Raji (cell line): ENCODE measurements around the gene UQCRHL.

Source experiments
- POLR2A ChIP-seq: IDR thresholded peaks from 2 replicates; pipeline ENCODE4 v1.6.1; 2011; ENCODE audit warnings: low read depth, low read length, control low read depth; ENCODE audit not compliant: insufficient read depth

UQCRHL gene

DNA sequence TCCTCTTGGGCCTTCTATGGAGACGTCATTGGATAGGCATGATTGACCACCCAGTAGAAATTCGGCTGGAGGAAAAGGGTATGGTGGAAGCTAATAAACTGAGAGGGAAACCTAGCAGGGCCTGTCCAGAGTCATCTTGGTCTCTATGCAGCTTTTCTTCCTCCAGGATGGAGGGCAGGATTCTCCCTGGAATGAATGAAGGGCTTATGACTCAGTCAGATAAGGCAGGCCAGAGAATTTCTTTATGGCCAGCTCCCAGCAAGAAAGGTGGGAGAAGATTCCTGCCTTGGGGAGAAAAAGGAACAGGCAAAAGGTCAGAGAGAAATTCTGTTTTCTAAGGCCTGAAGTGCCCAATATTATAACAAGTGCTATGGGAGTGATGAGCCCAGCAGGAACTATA lies 31.7 kb downstream of the UQCRHL start:
- TF ChIP-seq POLR2A = no peak

DNA sequence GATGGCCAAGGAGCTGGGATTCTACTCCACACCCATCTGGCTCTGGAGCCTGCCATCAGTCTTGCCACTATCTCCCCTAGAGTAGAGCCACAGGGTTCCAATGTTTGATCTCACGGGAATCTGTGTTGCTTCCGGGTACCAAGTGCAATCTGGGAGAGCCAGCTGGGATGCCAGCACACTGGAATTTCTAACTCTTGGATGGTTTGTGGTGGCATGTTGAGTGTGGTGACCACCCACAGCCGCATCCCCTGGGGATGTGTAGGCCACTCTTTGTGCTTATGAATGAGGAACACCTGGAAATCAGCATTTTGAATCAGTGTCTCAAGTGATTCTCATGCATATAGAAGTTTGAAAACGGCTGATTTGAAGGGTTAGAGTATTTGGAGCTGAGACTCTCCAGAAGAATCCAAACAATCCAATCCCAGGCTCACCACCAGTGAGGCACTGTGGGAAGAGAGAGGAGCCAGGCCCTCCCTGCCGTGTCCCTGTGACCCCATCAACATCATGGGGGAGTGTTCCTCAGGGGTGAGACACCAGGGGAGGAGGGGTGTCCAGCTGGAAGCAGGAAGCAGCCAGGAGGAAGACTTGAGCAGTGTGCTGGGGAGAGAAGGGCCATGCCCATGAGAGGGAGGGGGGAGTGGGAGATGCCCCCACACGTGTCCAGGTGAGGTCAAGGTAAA lies 35.5 kb downstream of the UQCRHL start:
- no peak for TF ChIP-seq POLR2A

DNA sequence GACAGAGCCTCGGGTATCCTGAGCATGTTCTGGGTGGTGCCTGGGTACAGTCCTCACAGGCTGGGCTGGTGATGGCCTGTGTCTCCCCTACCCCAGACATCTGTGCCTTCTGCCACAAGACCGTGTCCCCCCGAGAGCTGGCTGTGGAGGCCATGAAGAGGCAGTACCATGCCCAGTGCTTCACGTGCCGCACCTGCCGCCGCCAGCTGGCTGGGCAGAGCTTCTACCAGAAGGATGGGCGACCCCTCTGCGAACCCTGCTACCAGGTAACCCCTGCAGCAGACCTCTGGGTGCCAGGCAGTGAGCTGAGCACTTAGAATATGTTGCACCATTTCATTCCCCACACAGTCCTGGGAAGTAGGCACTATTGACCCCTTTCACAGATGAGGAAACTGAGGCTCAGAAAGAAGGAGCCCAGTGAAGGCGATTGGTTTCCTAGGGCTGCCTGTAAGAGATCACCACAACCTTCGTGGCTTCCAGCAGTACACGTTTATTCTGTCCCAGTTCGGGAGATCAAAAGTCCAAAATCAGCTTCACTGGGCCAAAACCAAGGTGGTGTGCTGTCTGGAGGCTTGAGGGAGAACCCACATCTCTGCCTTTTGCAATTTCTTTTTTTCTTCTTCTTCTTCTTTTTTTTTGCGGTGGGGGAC lies 37.0 kb downstream of the UQCRHL start:
- no peak for TF ChIP-seq POLR2A

DNA sequence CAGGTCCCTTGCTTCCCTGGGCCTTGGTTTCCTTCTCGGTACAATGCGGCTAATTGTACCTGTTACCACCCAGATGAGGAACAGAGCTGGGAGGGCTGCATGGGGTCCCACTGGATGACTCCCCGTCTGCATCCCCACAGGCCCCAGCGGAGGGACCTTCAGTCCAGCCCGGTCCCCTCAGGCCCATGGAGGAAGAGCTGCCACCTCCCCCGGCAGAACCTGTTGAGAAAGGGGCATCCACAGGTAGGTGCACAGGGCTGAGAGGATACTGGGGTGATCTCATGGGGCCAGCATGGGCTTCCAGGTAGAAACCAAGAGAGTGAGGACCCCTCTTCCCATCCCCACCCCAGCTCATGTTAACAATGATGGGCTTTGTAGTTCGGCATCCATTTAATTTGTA lies 39.1 kb downstream of the UQCRHL start:
- no peak for TF ChIP-seq POLR2A

DNA sequence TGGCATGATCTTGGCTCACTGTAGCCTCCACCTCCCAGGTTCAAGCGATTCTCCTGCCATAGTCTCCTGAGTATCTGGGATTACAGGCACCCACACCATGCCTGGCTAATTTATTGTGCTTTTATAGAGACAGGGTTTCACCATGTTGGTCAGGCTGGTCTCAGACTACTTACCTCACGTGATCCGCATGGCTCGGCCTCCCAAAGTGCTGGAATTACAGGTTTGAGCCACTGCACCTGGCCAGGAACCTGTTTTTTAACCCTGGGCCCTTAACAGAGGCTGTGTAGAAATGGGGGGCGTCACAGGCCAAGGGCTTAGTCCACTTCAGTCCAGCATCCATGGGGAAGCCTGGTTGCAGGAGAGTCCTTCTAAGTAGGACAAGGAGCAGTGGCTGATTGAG lies 39.5 kb downstream of the UQCRHL start:
- TF ChIP-seq POLR2A = no peak

DNA sequence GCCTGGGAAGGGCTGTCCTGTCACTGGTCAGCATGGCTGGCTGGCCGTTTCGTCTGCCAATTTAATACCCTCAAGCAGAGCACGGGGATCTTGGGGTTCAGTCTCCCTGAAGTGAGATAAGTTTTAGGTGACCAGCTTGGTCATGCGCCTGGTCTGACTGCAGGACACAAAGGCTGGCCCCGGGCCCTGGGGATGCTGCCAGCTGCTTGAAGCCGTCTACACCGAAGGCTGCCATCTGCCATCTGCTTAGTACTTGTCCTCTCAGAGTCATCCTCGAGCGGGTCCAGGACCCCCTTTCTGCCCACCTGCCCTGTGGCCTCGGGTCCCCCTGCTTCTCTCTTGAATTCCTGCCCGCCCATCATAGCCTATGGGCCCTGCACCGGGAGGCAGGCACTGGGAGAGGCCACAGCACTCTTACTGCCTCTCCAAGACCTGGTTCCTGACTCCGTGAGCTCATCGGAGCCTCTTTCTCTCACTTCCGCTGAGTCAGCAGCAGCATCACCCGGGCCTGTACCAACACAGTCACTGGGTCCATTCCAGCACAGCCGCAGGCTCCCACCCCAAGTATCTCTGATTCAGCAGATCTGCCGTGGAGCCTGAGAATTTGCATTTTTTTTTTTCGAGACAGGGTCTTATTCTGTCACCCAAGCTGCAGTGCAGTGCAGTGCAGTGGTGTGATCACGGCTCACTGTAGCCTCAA lies 41.8 kb downstream of the UQCRHL start:
- TF ChIP-seq POLR2A = no peak

DNA sequence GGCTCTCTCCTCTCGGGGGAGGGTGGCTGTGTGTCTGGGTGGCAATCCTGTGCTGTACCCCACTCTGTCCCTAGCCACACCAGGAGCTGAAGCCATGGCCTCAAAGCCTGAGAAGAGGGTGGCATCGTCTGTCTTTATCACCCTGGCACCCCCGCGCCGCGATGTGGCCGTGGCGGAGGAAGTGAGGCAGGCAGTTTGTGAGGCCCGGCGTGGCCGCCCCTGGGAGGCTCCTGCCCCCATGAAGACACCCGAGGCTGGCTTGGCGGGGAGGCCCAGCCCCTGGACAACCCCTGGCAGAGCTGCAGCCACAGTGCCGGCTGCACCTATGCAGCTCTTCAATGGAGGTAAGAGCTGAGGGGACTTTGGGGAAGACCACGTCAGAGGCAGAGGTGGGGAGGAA lies 42.6 kb downstream of the UQCRHL start:
- no peak for TF ChIP-seq POLR2A

DNA sequence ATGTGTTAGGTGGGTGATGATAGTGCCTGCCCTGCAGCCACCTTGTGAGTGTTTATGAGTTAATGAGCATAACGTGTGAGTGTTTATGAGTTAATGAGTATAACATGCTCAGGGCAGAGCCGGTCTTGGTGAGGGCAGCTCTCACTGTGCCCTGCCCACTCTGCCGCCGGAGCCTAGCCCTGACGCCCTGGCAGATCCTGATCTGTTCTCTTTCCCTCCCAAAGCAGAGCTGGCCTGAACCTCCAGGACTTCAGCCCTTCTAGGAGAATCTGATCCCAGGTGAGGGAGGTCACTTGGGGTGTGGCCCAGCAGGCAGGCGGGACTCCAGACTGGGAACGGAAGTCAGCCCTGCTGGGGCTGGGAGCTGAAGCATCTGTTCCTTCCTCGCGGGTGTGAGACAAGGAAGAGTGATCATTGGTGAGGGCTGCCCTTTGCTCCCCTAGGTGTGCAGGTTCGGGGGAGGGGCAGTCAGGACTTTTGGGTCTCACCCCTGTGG lies 43.1 kb downstream of the UQCRHL start:
- TF ChIP-seq POLR2A = no peak

DNA sequence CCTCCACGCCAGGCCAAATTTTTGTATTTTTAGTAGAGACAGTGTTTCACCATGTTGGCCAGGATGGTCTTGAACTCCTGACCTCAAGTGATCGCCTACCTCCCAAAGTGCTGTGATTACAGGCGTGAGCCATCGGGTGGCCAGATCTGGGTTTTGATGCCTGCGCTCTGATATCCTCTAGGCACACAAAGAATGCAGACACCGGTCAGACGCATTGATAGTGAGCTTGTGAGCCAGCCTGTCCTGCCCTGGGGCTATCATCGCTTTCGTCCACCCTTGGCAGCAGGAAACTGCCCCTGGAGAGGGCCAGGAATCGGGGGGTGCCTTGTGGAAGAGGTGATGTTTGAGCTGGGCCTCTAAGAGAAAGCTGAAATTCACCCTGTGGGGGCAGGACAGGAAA lies 44.9 kb downstream of the UQCRHL start:
- no peak for TF ChIP-seq POLR2A

DNA sequence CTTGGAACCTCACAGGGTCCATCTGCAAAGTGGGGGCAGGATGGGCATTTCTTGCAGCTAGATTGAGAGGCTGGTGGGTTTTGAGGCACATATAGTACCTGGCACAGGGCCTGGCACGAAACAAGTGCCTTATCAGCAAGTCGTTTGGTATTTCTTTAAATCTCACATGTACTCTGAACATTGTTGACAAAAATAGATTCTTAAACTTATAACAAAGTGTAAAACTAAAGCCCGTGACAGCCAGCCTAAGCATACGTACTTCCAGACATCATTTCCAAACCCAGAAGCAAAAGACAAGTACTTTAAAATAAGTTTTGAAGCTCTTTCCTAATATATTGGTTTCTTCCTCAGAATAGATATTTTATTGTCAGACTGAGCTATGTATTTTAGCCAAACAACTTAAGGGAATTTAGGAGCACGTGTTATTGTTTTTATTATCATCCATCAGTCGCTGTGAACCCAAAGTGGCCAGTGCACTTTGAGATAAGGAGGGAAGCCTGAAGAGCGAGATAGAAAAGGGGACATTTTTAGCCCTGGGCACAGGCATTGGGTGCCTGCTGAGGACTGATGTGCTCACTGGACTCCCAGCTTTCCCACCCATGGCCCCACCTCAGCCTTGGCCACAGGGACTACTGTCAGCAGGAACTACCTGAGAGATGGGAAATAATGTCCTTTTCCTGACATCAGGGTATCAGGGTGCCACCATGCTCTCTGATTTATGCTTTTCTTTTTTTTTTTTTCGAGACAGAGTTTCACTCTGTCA lies 45.9 kb downstream of the UQCRHL start:
- TF ChIP-seq POLR2A = no peak

DNA sequence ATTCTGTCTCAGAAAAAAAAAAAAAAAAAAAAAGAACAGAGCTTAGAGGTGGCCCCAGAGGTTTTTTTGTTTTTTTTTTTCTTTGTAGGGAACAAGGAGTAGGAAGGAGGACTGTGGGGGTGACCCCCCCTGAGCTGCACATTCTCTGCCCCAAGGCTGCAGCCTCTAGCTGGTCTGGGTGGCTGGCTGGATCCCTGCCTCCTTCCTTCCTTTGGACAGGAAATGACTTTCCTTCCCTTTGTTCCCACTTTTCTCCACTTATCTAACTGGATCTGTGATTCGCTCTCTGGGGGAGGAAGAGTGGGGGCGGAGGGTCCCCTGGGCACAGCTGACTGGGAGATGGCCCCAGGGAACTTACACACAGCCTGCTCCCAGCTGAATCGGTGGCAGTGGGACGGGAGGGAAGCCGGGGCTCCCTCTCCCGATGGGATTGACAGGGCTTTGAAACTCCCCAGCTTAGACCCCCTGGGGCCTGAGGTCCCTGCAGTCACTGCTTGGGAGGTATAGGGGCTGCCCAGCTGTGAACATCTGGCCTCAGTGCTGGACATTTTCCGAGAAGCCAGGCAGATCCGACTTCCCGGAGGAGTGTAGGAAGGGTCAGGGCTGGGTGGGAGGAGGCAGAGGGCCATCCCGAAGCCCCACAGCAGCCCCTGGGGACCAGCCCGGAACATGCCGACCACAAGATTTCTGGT lies 46.8 kb downstream of the UQCRHL start:
- TF ChIP-seq POLR2A = no peak

DNA sequence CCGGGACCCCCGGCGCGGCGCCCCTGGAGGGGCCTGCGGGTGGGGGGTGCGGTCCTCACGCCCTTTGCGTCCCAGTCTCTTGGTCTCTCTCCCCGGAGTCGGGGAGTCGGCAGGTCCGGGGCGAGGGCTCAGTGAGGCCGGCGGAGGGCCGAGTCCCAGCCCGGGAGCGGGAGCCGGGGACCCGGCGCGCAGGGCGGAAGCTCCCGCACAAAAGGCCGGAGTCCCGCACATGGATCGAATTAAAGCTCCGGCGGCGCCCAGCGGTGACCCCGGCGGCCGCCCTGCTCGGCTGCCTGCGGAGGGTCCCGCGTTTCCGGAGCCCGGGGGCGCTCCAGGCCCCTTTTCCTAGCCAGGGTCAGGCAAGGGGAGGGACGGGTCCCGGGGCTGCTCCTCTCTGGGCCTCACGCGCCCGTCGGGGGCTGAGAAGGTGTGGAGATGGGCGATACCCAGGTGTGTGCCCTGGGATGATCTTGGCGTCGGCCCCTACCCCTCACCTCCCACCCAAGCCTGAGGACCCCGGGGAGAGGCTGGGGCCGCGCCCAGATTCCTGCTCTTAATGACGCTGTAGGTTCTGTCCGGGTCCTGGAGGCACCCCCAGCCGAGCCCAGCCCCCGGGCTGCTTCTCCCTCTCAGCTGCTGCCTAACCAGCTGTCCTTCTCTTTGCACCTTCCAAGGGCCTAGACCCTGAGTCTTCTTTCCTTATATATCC lies 48.3 kb downstream of the UQCRHL start:
- no peak for TF ChIP-seq POLR2A

DNA sequence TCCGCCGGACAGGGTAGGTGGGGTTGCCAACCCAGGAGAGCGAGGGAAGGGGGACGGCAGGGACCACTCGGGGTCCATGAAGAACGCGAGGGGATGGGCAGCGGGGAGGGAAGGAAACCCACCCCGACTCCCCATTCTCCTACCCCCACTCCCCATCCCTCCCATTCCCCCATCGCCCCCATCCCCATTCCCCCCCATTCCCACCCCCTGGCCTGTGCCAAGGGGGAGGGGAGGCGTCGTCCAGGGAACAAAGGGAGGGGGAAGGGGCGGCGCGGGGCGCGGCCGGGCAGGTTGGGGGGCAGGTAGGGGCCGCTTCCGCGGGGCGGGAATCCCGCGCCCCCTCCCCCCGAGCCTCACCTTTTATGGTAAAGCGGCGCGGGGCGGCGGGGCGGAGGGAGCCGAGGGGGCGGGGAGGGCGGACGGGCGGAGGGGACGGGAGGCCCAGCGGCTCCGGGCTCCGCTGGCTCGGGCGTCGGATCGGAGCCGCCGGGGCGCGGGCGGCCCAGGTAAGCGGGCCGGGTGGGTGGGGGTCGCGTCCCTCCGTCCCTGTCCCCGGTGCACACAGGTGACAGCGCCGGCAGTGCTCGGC lies 49.0 kb downstream of the UQCRHL start, which contains the start of gene FBLIM1:
TSS of gene FBLIM1 (plus strand) at position 453 of the 589 bp plus-strand sequence. CDS start 6,189 bp downstream, outside the sequence.
- no peak for TF ChIP-seq POLR2A
